ENCODE results near the gene UPK1B. TPM values are rescaled to one million over a fixed set of nuclear protein-coding genes. Genes with fewer than 3 reads are reported as not detected.

The UPK1B gene
- total RNA-seq, 4 donors from 2014 or later = not detected

DNA sequence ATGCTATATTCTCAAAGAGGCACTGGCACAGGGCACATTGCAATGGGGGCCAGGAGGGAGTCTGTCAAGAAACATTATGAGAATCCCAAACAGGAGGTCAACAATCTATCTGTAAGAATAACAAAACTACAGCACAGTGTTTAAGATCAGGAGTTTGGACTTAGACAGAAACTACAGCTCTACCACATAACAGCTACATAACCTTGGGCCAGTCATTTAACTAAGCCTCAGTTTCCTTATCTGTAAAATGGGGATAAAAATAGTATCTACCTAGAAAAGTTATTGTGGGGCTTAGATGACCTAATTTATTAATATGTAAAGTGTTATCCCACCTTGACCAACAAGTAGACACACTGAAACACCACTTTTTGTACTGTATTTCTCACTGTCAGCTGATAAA lies 57.3 kb downstream of the UPK1B start:
- in situ Hi-C loops (cut with MboI; ENCODE audit: low sequenced_read_pairs in 4 of 4) (loop anchor here in 2 of 4 donors (25.0 kb wide), 1 partner anchor 343 kb away; no protein-coding TSS in a partner anchor), intact Hi-C loops (cut with DNase I; ENCODE audit: low total_unique reads) (no loop called here)
- Histone ChIP-seq H3K9me3 (no peaks in the 10 kb centered on the region), H3K36me3 (peaks cover 0 to 48% of the 10 kb centered on the region in 2 donors), H3K27me3 (no peaks in the 10 kb centered on the region), H3K4me1 (no peaks in the 10 kb centered on the region), H3K27ac (no peak overlapping the region), H3K4me3 (no peak overlapping the region)
- TF ChIP-seq POLR2A (IDR thresholded peaks at IDR 0.05) = no peak
- TF ChIP-seq, protein P1, sequence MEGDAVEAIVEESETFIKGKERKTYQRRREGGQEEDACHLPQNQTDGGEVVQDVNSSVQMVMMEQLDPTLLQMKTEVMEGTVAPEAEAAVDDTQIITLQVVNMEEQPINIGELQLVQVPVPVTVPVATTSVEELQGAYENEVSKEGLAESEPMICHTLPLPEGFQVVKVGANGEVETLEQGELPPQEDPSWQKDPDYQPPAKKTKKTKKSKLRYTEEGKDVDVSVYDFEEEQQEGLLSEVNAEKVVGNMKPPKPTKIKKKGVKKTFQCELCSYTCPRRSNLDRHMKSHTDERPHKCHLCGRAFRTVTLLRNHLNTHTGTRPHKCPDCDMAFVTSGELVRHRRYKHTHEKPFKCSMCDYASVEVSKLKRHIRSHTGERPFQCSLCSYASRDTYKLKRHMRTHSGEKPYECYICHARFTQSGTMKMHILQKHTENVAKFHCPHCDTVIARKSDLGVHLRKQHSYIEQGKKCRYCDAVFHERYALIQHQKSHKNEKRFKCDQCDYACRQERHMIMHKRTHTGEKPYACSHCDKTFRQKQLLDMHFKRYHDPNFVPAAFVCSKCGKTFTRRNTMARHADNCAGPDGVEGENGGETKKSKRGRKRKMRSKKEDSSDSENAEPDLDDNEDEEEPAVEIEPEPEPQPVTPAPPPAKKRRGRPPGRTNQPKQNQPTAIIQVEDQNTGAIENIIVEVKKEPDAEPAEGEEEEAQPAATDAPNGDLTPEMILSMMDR (IDR thresholded peaks at IDR 0.05 in 4 of 5, conservative IDR thresholded peaks at IDR 0.05 in 1 of 5) = no peak
- ATAC-seq = no peak
- no peak for DNase-seq

DNA sequence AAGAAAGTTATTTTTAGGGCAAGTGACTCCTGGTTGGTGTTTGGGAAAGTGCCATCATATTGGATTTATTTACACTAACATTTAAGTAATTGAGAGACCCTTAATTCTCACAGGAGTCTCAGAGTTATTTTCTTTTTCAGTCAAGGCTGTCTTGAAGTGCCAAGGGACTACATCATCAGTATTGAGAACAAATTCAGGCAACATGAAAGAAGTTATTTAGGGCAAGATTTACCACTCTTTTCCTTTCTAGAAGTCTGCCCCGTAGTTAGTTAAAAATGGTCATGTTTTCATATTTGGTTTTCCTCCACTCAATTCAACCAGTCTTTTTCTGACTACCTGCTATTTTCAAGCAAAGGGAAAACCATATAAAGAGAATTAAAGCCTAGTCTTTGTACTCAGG lies 61.2 kb downstream of the UPK1B start:
- intact Hi-C loops (cut with DNase I; ENCODE audit: low total_unique reads) = no loop called here
- no peak for ATAC-seq
- no peak overlapping the region for H3K27ac ChIP-seq

DNA sequence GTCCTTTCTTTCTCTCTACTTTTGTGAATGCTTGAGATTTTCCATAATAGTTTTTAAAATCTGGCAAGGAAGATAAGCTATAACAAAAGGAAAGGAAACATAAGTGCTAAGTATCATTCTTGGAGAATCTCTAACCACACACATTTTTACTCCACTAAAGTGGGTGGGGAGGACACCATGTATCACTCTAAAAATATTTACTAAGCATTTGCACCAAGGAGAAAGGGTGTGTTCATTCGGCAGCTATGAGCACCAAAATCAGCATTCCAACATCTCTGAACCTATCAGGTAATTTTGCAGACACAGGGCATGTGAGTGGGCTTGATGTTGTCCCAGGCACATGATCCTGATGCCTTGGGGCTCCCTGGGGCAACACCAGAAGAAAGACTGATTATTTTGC lies 61.8 kb downstream of the UPK1B start:
- TF ChIP-seq POLR2A (IDR thresholded peaks at IDR 0.05) = no peak
- TF ChIP-seq, protein P1 (IDR thresholded peaks at IDR 0.05 in 4 of 5, conservative IDR thresholded peaks at IDR 0.05 in 1 of 5) = no peak
- Histone ChIP-seq H3K27ac (no peak overlapping the region), H3K4me1 (peaks cover 0 to 15% of the 10 kb centered on the region in 2 donors), H3K36me3 (peaks cover 0 to 21% of the 10 kb centered on the region in 2 donors), H3K27me3 (no peaks in the 10 kb centered on the region), H3K9me3 (no peaks in the 10 kb centered on the region), H3K4me3 (no peak overlapping the region)
- ATAC-seq (no peak), DNase-seq (no peak)
- intact Hi-C loops (cut with DNase I; ENCODE audit: low total_unique reads) (no loop called here), in situ Hi-C loops (cut with MboI; ENCODE audit: low sequenced_read_pairs in 4 of 4) (loop anchor here in 2 of 4 donors (25.0 kb wide), 1 partner anchor 348 kb away; no protein-coding TSS in a partner anchor)

More for the DNA sequence above, 61.2 kb downstream of the UPK1B start:
- in situ Hi-C loops (cut with MboI; ENCODE audit: low sequenced_read_pairs in 4 of 4) = loop anchor here in 2 of 4 donors (25.0 kb wide), 1 partner anchor 347 kb away; no protein-coding TSS in a partner anchor
- Histone ChIP-seq H3K9me3 (no peaks in the 10 kb centered on the region), H3K4me3 (no peak overlapping the region), H3K27me3 (no peaks in the 10 kb centered on the region), H3K4me1 (peaks cover 0 to 10% of the 10 kb centered on the region in 2 donors), H3K36me3 (peaks cover 0 to 27% of the 10 kb centered on the region in 2 donors)
- no peak for DNase-seq
- no peak for TF ChIP-seq POLR2A (IDR thresholded peaks at IDR 0.05)
- TF ChIP-seq, protein P1 (IDR thresholded peaks at IDR 0.05 in 4 of 5, conservative IDR thresholded peaks at IDR 0.05 in 1 of 5) = no peak

DNA sequence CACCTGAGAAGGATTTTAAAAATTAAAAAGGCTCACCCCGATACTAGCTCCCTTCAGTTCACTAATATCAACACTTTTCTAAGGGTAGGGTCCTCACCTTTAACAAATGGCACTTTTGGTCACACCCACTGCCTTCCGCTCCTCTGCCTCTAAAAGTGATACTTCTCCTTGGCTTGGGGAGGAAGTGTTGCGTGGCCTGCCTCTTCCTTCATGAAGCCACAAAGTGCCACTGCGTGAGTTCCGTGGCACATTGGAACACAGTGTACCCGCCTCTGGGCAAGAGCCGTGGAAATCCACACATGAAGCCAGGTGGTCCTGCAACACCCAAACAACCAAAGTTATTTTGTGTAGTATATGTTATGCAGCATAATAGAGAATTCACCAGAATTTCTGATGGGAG lies 63.4 kb downstream of the UPK1B start:
- ATAC-seq (no peak), DNase-seq (no peak)
- H3K36me3 ChIP-seq = peaks cover 0 to 15% of the 10 kb centered on the region in 2 donors
- H3K9me3 ChIP-seq = no peaks in the 10 kb centered on the region
- H3K4me1 ChIP-seq = peaks cover 0 to 22% of the 10 kb centered on the region in 2 donors
- TF ChIP-seq POLR2A (IDR thresholded peaks at IDR 0.05) = no peak
- TF ChIP-seq, protein P1 (IDR thresholded peaks at IDR 0.05 in 4 of 5, conservative IDR thresholded peaks at IDR 0.05 in 1 of 5) = no peak
- H3K27ac ChIP-seq = no peak overlapping the region
- intact Hi-C loops (cut with DNase I; ENCODE audit: low total_unique reads) = no loop called here
- H3K4me3 ChIP-seq = no peak overlapping the region
- in situ Hi-C loops (cut with MboI; ENCODE audit: low sequenced_read_pairs in 4 of 4) = loop anchor here in 2 of 4 donors (25.0 kb wide), 1 partner anchor 349 kb away; no protein-coding TSS in a partner anchor
- H3K27me3 ChIP-seq = no peaks in the 10 kb centered on the region

DNA sequence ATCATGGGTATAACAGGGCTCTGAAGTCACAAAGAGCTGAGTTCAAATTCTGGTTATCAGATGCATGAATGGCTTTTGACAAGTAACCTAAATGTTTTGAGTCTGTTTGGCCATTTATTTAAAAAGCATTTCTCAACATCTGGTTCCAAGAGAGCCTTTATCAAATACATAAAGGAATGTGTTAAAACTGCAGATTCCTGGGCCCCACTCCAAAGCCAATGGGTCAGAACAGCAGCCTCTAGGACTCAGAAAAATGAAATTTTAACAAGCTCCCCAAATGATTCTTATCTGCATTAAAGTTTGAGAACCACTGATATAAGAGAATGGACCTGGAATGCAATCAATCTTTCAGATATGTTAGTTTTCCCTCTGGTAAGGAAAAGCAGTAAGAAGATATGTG lies 63.9 kb downstream of the UPK1B start:
- Histone ChIP-seq H3K36me3 (peaks cover 0 to 15% of the 10 kb centered on the region in 2 donors), H3K27ac (no peak overlapping the region), H3K4me3 (no peak overlapping the region), H3K27me3 (no peaks in the 10 kb centered on the region), H3K4me1 (peaks cover 0 to 22% of the 10 kb centered on the region in 2 donors), H3K9me3 (no peaks in the 10 kb centered on the region)
- in situ Hi-C loops (cut with MboI; ENCODE audit: low sequenced_read_pairs in 4 of 4) = loop anchor here in 2 of 4 donors (25.0 kb wide), 1 partner anchor 350 kb away; no protein-coding TSS in a partner anchor
- TF ChIP-seq, protein P1 (IDR thresholded peaks at IDR 0.05 in 4 of 5, conservative IDR thresholded peaks at IDR 0.05 in 1 of 5) = no peak
- no peak for TF ChIP-seq POLR2A (IDR thresholded peaks at IDR 0.05)
- intact Hi-C loops (cut with DNase I; ENCODE audit: low total_unique reads) = no loop called here
- no peak for ATAC-seq
- DNase-seq = no peak
